Medulla oblongata (tissue), 1 donor: ENCODE measurements around the gene RADIL.
"Not testable (repeated sequence)": the region's sequence is repeated elsewhere in the genome, so short reads cannot be mapped to it uniquely, and the experiment has no call there.

Experiments used
- DNase-seq: peaks from one replicate; pipeline ENCODE4 v3.0.0-alpha.2; 2015; ENCODE audit errors: extremely low spot score

The RADIL gene

GRCh38 chr7:4883372-4884144 lies at the start of gene RADIL:
Gene RADIL, minus strand, starts transcription at chr7:4883716. Its CDS starts 5,577 bp downstream, at chr7:4878139.
- peak; percentile 96 for DNase-seq

DNA sequence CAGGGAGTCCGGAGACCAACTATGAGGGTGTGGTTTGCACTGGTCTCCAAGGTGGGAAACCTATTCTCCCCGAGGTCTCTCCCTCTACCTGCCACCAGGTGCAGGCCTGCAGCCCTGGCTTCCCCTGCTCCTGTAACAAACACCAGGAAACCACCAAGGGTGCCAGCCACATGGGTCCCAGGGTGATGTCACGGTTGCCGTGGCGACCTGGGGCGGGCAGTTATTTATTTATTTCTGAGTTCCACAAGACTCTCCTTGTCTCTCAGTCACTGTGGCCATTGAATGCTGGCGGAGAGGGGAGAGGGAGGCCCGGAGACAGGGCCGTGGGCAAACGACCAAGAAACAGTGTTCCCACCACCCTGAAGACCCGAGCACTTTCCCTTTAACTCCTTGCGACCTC lies 48.4 kb upstream of the RADIL start:
- DNase-seq, result peak; percentile 97

GRCh38 chr7:4929005-4929404 lies 45.5 kb upstream of the RADIL start:
- DNase-seq, result no peak

GRCh38 chr7:4928445-4928844 lies 44.9 kb upstream of the RADIL start:
- no peak for DNase-seq

DNA sequence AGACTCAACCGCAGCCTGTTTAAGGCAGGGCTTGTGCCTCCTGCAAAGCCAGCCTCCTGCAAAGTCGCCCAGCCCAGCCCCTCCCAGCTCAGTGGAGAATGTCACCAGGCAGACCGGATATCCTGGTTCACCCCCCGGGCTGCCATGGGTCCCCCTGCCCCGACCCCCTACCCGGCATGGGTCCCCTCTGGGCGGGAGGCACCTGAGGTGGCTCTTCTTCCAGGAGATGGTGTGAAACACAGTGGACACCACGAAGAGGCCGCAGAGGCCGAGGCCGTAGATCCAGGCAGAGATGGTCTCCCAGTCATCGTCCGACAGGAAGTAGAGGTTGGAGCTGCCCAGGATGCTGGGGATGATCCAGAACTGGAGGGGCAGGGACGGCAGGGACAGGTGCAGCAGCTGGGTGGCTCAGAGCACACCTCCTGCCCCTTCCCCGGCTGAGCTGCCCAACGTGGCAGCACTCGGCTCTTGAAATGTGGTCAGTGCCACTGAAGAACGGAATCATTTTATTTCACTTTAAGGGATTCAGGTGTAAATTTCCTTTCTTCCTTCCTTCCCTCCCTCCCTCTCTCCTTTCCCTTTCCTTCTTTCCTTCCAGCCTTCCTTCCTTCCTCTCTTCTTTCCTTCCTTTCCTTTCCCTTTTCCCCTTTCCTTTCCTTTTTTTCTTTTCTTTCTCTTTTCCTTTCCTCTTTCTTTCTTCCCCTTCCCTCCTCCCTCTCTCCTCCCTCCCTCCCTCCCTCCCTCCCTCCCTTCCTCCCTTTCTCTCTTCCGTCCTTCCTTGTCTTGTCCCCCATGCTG lies 36.7 kb upstream of the RADIL start:
- no peak for DNase-seq

GRCh38 chr7:4916113-4916512 lies 32.6 kb upstream of the RADIL start:
- no peak for DNase-seq

DNA sequence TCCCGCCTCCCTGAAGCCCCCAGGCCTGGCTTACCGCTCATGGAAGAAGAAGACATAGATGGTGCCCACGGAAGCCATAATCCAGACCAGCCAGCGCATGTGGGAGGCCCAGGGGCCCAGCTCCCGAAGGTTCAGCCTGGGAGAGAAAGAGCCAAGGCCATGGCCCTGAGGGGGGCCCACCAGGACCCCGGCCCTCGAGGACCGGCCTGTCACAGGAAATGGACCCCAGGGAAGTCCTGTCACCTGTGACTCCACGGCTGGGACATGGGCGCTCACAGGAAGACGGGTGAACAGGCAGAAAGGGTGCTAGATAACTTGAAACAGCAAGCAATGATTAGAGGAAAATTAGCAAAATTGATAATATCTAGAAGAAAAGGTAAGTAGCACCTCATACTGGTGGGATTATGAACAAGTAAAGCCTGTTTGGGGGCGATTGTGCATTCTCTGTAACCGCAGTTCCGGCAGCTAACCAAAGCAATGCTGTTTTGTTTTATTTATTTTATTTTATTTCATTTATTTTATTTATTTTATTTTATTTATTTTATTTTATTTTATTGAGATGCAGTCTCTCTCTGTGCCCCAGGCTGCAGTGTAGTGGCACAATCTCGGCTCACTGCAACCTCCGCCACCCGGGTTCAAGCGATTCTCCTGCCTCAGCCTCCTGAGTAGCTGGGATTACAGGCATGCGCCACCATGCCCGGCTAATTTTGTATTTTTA lies 27.8 kb upstream of the RADIL start:
- DNase-seq, result no peak

DNA sequence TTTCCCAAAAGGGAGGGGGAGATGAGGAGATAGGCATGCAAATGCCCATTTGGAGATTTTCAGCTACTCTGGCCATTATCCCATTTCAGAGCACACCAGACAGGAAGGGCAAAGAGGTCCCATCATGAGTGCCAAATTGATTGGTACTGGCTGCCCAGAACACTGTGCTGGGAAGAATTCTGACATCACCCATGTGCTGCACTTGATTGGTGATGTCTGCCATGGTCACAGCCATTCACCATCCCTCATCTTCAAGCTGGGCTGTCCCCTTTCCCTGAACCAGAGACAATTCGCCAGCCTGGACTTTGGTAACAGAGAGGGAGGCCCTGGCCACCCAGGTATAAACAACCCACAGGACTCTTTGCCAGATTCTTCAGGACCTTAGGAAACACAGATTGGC lies 23.2 kb upstream of the RADIL start:
- no peak for DNase-seq

DNA sequence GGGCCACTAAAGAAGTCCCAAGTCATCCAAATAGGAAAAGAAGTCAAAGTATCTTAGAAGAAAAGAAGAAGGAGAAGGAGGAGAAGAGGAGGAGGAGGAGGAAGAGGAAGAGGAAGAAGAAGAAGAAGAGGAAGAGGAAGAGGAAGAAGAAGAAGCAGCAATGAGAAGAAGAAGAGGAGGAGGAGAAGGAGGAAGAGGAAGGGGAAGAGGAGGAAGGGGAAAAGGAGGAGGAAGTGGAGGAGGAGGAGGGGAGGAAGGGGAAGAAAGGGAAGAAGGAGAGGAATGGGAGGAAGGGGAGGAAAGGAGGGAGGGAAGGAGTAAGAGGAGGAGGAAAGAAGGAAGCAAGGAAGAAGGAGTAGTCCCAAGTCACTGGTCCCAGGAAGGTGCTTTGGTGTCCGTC lies 21.7 kb upstream of the RADIL start:
- no peak for DNase-seq

GRCh38 chr7:4904346-4904745 lies 20.8 kb upstream of the RADIL start:
- DNase-seq, result no peak

DNA sequence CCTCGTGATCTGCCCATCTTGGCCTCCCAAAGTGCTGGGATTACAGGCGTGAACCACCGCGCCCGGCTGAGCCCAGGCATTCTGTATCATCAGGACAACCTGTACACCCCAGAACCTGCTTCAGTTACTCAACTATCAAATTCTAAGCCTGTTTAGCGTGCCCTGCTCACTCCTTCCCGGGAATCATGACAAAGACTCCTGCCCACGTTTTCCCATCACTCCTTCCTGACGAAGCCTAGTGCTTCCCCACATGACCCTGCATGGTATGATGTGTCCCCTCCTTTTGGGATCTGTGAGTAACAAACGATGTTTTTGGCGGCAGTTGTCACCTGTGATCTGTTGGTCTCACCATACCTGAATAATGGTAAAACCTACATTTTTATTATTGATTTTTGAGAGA lies 12.2 kb upstream of the RADIL start:
- DNase-seq, result no peak

GRCh38 chr7:4894482-4894881 lies 11.0 kb upstream of the RADIL start:
- DNase-seq, result no peak

- no peak for DNase-seq
Measured at GRCh38 chr7:4893929-4894475, 10.5 kb upstream of the RADIL start.

DNA sequence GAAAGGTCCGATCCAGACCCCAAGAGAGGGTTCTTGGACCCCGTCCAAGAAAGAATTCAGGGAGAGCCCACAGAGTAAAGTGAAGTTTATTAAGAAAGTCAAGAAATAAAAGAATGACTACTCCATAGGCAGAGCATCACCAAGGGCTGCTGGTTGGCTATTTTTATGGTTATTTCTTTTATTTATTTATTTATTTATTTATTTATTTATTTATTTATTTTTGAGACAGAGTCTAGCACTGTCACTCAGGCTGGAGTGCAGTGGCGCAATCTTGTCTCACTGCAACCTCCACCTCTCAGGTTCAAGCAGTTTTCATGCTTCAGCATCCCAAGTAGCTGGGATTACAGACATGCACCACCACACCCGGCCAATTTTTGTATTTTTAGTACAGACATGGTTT lies 9.7 kb upstream of the RADIL start:
- not testable (repeated sequence) for DNase-seq

- not testable (repeated sequence) for DNase-seq
Measured at GRCh38 chr7:4891522-4891921, 8.0 kb upstream of the RADIL start.

GRCh38 chr7:4889682-4890081 lies 6.2 kb upstream of the RADIL start:
- no peak for DNase-seq

GRCh38 chr7:4888161-4888560 lies 4.6 kb upstream of the RADIL start:
- no peak for DNase-seq

- no peak for DNase-seq
Measured at GRCh38 chr7:4886671-4887070, 3.2 kb upstream of the RADIL start.

- no peak for DNase-seq
Measured at GRCh38 chr7:4885317-4885807, 1.8 kb upstream of the RADIL start.

GRCh38 chr7:4884164-4884563 lies 648 bp upstream of the RADIL start:
- DNase-seq, result no peak

- no peak for DNase-seq
Measured at GRCh38 chr7:4883033-4883371, 514 bp downstream of the RADIL start.
